ENCODE results near the gene ACHE.
A peak's percentile ranks its signal among the peaks of the same experiment; 100 is the strongest.

The ACHE gene

GRCh38 chr7:100884736-100885439, 10.8 kb downstream of the ACHE start:
- no peak for DNase-seq

DNA sequence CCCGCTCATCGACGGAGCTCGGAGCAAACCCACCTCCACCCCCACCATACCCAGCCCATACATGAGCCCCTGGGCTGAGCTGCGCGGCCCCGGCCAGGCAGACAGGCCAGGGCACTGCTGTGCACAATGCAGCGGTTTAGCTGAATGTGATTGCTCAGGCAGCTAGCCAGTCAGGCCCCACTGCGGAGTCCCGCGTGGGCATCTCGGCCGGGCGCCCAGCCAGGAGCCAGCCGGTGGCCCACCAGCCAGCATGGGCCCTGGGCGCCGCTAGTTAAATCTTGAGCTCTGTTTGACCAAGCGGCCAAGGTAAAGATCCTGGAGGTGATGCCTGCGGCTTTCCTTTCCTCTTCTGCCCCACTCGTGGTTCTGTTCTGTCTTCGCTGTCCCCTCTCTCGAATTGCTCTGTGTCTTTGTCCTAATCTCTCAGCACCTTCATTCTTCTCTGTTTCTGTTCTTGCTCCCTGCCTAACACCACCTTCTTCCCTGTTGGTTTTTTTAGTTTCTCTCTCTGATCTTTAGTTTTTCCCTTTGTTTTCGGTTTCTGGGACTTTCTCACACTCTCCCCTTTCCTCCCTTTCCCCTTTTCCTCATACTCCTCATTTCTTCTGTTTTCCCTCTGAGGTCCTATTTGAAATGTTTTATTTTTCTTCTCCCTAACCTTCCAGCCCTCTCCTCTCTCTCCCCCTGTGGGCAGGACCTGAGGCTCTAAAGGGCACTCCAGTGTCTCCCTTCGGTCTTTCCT, 12.7 kb downstream of the ACHE start:
- DNase-seq = no peak

DNA sequence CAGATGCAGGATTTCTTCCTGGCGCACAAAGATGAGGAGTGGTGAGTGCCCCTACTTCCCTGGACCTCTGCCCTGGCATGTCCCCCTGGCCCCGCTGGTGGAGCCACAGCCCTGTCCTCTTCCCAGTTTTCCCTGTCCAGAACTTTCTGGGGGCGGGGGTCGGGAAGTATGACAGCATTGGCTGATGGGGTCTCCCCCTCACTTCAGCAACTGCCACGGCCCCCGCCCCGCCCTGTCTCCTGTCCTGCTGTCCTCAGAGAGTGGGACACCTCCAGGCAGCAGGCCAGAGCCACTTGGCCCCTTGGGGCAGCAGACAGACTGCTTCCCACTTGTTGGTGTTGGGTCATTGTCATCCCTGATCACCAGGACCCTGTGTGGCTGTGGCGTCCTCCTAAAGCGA, 13.5 kb downstream of the ACHE start:
- no peak for DNase-seq

DNA sequence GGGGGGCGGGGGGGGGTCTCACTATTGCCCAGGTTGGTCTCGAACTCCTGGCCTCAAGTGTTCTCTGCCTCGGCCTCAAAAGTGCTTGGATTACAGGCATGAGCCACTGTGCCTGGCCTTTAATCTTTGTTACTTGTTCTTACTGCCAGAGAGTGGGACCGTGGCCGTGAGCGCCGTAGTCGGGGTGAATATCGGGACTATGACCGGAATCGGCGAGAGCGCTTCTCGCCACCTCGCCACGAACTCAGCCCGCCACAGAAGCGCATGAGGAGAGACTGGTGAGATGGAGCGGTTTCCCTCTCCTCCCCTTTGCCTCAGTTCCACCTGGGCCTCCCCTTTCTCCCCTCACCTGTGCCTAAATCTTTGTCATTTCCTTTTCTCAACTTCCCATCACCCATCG, 14.6 kb downstream of the ACHE start:
- no peak for DNase-seq

- no peak for DNase-seq
Observed at GRCh38 chr7:100880645-100881044, 15.0 kb downstream of the ACHE start.

GRCh38 chr7:100879685-100880261, 15.9 kb downstream of the ACHE start:
- DNase-seq = no peak

- no peak for DNase-seq
Observed at GRCh38 chr7:100878685-100879084, 17.0 kb downstream of the ACHE start.

- DNase-seq = no peak
Observed at GRCh38 chr7:100878013-100878412, 17.7 kb downstream of the ACHE start.

GRCh38 chr7:100875356-100875751, 20.3 kb downstream of the ACHE start:
- DNase-seq = peak; percentile 58

DNA sequence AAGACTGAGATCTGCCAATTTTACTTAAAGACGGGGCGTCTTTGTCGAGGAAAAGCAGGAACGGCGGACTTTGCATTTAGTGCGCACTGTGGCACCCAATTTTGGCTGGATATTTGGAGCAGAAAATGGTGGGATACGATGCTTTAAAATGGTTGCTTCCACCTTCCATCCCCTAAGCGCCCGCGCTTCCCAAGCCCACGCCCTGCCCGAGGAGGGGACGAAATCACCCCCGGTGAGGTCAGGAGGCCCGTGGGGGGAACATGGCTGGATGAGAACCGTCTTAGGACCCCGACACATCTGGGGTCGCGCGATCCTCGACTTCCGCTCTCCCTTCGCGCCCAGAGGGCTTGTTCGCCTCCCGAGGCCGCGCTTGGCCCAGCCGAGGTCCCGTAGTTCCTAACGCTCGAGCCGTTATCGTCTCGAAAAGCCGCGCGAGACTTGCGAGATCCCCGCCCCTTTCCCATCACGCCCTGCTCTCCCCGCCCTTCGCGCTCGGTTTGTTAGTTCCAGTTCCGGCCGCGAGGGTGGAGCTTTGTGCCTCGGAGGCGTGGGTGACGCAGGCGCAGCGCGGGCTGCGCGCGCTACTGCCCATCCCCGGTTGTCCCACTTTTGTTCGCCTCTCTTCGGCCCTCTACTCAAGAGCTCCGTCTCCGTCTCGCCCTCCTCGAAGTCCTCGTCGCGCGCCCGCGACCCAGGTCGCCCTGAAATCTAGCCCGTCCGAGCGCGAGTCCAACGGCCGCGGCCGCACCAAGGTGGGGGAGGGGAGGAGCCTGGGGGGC, 20.9 kb downstream of the ACHE start, which contains the start of gene SRRT:
SRRT (plus strand) TSS at position 527 of the 779 bp plus-strand sequence. CDS start 488 bp downstream, outside the sequence.
- peak; percentile 100 for DNase-seq

GRCh38 chr7:100874300-100874576, 21.4 kb downstream of the ACHE start:
- DNase-seq = peak; percentile 33

DNA sequence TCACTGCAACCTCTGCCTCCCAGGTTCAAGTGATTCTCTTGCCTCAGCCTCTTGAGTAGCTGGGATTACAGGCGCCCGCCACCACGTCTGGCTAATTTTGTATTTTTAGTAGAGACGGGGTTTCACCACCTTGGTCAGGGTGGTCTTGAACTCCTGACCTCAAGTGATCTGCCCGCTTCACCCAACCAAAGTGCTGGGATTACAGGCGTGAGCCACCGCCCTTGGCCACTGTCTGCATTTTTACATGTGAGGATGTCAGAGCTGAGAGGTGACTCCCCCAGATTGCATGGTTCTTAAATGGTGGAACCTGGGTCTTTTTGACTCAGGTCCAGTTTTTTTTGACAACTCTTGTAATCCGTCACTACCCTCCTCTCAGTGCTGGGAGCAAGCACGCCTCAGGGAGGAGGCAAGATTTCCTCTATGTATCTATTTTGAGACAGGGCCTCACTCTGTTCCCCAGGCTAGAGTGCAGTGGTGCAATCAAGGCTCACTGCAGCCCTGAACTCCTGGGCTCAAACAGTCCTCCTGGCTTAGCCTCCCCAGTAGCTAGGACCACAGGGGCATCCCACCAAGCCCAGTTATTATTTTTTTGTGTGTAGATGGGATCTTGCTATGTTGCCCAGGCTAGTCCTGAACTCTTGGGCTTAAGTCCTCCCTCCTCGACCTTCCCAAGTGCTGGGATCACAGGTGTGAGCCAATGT, 21.9 kb downstream of the ACHE start:
- no peak for DNase-seq

GRCh38 chr7:100867776-100868485, 27.8 kb downstream of the ACHE start:
- no peak for DNase-seq

- peak; percentile 88 for DNase-seq
Observed at GRCh38 chr7:100867040-100867775, 28.5 kb downstream of the ACHE start, which contains the start of gene TRIP6. Gene TRIP6 (plus strand): TSS chr7:100867387. CDS start chr7:100867498, 111 bp downstream.

GRCh38 chr7:100866729-100867039, 29.0 kb downstream of the ACHE start:
- no peak for DNase-seq

DNA sequence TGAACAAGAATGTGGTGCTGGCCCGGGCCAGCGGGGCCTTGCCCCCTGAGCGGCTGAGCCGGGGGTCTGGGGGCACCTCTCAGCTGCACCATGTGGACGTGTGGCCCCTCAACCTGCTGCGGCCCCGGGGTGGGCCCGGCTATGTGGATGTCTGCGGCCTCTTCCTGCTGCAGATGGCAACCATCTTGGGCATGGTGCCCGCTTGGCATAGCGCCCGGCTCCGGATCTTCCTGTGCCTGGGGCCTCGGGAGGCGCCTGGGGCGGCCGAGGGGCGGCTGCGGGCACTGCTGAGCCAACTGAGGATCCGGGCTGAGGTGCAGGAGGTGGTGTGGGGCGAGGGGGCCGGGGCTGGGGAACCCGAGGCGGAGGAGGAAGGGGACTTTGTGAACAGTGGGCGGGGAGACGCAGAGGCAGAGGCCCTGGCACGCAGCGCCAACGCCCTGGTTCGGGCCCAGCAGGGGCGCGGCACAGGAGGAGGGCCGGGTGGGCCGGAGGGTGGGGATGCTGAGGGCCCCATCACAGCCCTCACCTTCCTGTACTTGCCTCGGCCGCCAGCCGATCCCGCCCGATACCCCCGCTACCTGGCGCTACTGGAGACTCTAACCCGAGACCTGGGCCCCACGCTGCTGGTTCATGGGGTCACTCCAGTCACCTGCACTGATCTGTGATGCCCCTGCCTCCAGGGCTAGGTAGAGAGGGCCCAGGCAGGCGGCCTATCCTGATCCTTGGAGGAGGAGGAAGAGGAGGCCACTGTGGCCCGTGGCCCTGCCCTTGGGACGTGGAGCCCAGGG, 29.6 kb downstream of the ACHE start:
- DNase-seq = peak; percentile 90

GRCh38 chr7:100865372-100865911, 30.2 kb downstream of the ACHE start:
- DNase-seq = peak; percentile 62

GRCh38 chr7:100864263-100864845, 31.3 kb downstream of the ACHE start:
- DNase-seq = no peak

GRCh38 chr7:100863406-100863950, 32.2 kb downstream of the ACHE start:
- DNase-seq = peak; percentile 78

GRCh38 chr7:100861616-100861985, 34.1 kb downstream of the ACHE start:
- no peak for DNase-seq
